ENCODE results near the gene ATG16L1. TPM values are rescaled to one million over a fixed set of nuclear protein-coding genes. Genes with fewer than 3 reads are reported as not detected.
A peak's percentile ranks its signal among the peaks of the same experiment; 100 is the strongest.

ATG16L1 gene
- total and polyA plus RNA-seq, 9 donors, result 9.5 to 32.3 (median 20.0) TPM

GRCh38 chr2:233343171-233343705, 91.8 kb downstream of the ATG16L1 start:
- Histone ChIP-seq H3K27me3 (no peaks in the 10 kb centered on the region), H3K4me3 (no peak overlapping the region), H3K9me3 (no peaks in the 10 kb centered on the region), H3K27ac (no peak overlapping the region), H3K4me1 (ENCODE audit: insufficient read depth) (no peaks in the 10 kb centered on the region), H3K36me3 (no peaks in the 10 kb centered on the region)
- DNase-seq, result peak in 1 of 5 donors; percentile 19
- WGBS, 3 donors, result 90 to 94% (median 92%) methylated on average over 15 of the region's 15 CpGs
- TF ChIP-seq POLR2A (IDR thresholded peaks at IDR 0.05) (no peak), EP300 (IDR thresholded peaks at IDR 0.05) (no peak)
- TF ChIP-seq, protein P1, sequence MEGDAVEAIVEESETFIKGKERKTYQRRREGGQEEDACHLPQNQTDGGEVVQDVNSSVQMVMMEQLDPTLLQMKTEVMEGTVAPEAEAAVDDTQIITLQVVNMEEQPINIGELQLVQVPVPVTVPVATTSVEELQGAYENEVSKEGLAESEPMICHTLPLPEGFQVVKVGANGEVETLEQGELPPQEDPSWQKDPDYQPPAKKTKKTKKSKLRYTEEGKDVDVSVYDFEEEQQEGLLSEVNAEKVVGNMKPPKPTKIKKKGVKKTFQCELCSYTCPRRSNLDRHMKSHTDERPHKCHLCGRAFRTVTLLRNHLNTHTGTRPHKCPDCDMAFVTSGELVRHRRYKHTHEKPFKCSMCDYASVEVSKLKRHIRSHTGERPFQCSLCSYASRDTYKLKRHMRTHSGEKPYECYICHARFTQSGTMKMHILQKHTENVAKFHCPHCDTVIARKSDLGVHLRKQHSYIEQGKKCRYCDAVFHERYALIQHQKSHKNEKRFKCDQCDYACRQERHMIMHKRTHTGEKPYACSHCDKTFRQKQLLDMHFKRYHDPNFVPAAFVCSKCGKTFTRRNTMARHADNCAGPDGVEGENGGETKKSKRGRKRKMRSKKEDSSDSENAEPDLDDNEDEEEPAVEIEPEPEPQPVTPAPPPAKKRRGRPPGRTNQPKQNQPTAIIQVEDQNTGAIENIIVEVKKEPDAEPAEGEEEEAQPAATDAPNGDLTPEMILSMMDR (IDR thresholded peaks at IDR 0.05), result no peak
- intact Hi-C loops (cut with DNase I), result no loop called here

Small RNA genes lying within 50 kb of the gene (small RNA-seq; reads per million reads assigned to genes)
- not detected for gene RN7SL32P
- 180 reads per million, percentile 93 among the genes with 10 or more reads in this experiment for gene SCARNA5
- gene SCARNA6, result 20.9 reads per million, percentile 87 among the genes with 10 or more reads in this experiment

Other genes starting within 250 kb of the ATG16L1 start
- gene NGEF, start 238.4 kb upstream of the ATG16L1 start, total RNA-seq, result 1 to 10 TPM in 4 of 7 donors, under 1 TPM in 3; 0.18 to 3.1 (median 1.1) TPM
- under 1 TPM; 0.53 to 0.62 TPM for gene NGEF, start 238.4 kb upstream of the ATG16L1 start, polyA plus RNA-seq
- not detected for gene NEU2, start 219.0 kb upstream of the ATG16L1 start, total RNA-seq
- not detected for gene NEU2, start 219.0 kb upstream of the ATG16L1 start, polyA plus RNA-seq
- gene INPP5D, start 191.3 kb upstream of the ATG16L1 start, total RNA-seq, result 10 to 100 TPM in 1 of 7 donors, 1 to 10 TPM in 6; 4.1 to 11.4 (median 7.7) TPM
- 10 to 100 TPM in 1 of 2 donors, 1 to 10 TPM in 1; 4.3 to 14.4 TPM for gene INPP5D, start 191.3 kb upstream of the ATG16L1 start, polyA plus RNA-seq
- not detected for gene SAG, start 56.1 kb downstream of the ATG16L1 start, total RNA-seq
- gene SAG, start 56.1 kb downstream of the ATG16L1 start, polyA plus RNA-seq, result not detected
- gene DGKD, start 102.8 kb downstream of the ATG16L1 start, total RNA-seq, result 10 to 100 TPM in 6 of 7 donors, 1 to 10 TPM in 1; 9.4 to 81.8 (median 39.5) TPM
- 10 to 100 TPM; 19.0 to 19.1 TPM for gene DGKD, start 102.8 kb downstream of the ATG16L1 start, polyA plus RNA-seq

Data from ovary (tissue), 9 donors.